ENCODE measurements around the gene DLK1.

- TF ChIP-seq, protein P1, sequence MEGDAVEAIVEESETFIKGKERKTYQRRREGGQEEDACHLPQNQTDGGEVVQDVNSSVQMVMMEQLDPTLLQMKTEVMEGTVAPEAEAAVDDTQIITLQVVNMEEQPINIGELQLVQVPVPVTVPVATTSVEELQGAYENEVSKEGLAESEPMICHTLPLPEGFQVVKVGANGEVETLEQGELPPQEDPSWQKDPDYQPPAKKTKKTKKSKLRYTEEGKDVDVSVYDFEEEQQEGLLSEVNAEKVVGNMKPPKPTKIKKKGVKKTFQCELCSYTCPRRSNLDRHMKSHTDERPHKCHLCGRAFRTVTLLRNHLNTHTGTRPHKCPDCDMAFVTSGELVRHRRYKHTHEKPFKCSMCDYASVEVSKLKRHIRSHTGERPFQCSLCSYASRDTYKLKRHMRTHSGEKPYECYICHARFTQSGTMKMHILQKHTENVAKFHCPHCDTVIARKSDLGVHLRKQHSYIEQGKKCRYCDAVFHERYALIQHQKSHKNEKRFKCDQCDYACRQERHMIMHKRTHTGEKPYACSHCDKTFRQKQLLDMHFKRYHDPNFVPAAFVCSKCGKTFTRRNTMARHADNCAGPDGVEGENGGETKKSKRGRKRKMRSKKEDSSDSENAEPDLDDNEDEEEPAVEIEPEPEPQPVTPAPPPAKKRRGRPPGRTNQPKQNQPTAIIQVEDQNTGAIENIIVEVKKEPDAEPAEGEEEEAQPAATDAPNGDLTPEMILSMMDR (IDR thresholded peaks at IDR 0.05): no peak
- no peak for TF ChIP-seq POLR2A (IDR thresholded peaks at IDR 0.05)
These were observed 23.1 kb upstream of the DLK1 start for GRCh38 chr14:100703386-100704220.

Data from lower leg skin (tissue), 3 donors.